Body of pancreas (tissue), 4 donors: Measurements from ENCODE around the gene IMPG2. TPM values are rescaled to one million over a fixed set of nuclear protein-coding genes. Genes with fewer than 3 reads are reported as not detected.

Source experiments
- ATAC-seq: fragments of 150-250 bp; one replicate; pipeline ENCODE4 v1.9.1; 2016
- DNase-seq, 4 donors: peaks; one replicate each; pipeline ENCODE4 v3.0.0-alpha.2; 2019
- H3K27ac ChIP-seq, 4 donors: fragments of 200-600 bp; sonication (generic); 1 replicate in 3 of 4; 2 replicates in 1 of 4; pipeline versions ENCODE4 v1.5.1 to v1.6.1; 2016 to 2019; ENCODE audit warnings: mild to moderate bottlenecking in 1 of 4, mixed read lengths in 1 of 4, moderate library complexity in 1 of 4
- H3K27me3 ChIP-seq, 2 donors: fragments of 200-600 bp; sonication (generic); one replicate each; pipeline ENCODE4 v1.6.0; 2016; ENCODE audit warnings: mild to moderate bottlenecking in 1 of 2
- H3K36me3 ChIP-seq, 2 donors: fragments of 200-600 bp; sonication (generic); replicated peaks in 1 of 2; 2 replicates each; pipeline ENCODE4 v1.5.1; 2016; ENCODE audit warnings: low read depth in 2 of 2; ENCODE audit not compliant: insufficient read depth in 1 of 2
- H3K4me1 ChIP-seq: fragments of 200-600 bp; sonication (generic); one replicate; pipeline ENCODE4 v1.6.0; 2016
- H3K4me3 ChIP-seq, 2 donors: fragments of 200-600 bp; sonication (generic); 1 replicate in 1 of 2; 2 replicates in 1 of 2; pipeline ENCODE4 v1.5.1; 2016 to 2019
- H3K9me3 ChIP-seq, 3 donors: fragments of 200-600 bp; sonication (generic); 1 replicate in 2 of 3; 2 replicates in 1 of 3; pipeline ENCODE4 v1.5.1; 2016
- CTCF ChIP-seq, 7 experiments: fragments of 450-650 bp in 4 of 7; fragments of 200-600 bp in 3 of 7; sonication (generic) in 3 of 7; IDR thresholded peaks; one replicate each; pipeline ENCODE4 v1.5.1; 2016 to 2019; ENCODE audit warnings: antibody characterized with exemption in 7 of 7
- POLR2A ChIP-seq, 3 donors: fragments of 450-650 bp; IDR thresholded peaks; one replicate each; pipeline ENCODE4 v1.6.1; 2016; ENCODE audit warnings: antibody characterized with exemption in 3 of 3, mild to moderate bottlenecking in 2 of 3
- WGBS, 2 donors: methylation state at CpG; one replicate each; pipeline ENCODE4 v1.1.5; 2017; 5-methylcytosine and 5-hydroxymethylcytosine counted together
- intact Hi-C: fragments of 100-400 bp; cut with DNase I; formaldehyde crosslinking; loops from one replicate; pipeline ENCODE4 v1.15.1; 2023
- total RNA-seq, 2 donors: library from RNA; depleted of rRNA; stranded (reverse); fragments of >200 nt; gene quantifications; one replicate each; pipeline ENCODE4 v1.1.0, GENCODE V29; 2016

Gene IMPG2
- total RNA-seq, 2 donors from 2014 or later, result 0.26 to 0.33 TPM

DNA sequence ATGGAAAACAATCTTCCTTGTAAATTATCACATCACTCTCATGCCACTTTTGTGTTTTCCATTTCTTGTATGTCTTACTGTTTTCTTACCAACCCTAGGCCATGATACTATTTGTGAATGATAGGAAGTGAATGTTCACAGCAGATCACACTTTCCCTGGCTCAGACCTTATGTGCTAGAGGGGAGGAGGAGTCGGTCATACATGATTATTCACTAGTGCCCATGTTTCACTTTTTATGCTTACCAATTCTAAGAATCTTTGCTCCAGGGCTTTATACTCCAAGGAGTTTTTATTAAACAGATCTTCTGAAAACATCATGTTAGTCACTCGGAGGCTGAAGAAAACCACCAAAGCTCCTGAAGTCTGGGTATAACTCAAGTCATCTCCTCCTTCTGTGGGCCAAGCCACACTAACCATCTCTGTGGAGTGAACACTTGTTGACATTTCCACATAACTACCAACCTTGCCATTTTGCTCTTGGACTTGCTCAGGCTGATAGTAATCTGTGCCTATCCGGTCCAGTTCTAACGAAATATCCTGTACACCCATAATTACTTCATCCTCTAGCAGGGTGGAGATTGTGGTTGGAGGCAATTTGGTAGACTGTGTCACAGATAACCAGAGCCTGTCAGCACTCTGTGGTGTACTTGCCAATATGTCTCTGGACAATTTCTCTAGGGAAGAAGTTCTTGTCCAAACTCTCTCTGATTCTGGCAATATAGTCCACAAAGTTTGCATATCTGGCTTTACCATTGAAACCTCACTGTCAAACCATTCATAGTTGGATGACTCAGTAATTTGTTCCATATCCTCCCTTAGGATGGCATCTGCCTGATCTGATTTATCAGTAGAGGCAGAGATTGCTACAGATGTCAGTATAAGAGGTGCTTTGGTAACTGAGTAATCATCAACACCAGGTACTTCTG lies 76.8 kb downstream of the IMPG2 start:
- H3K4me3 ChIP-seq, result no peak overlapping the region
- H3K27me3 ChIP-seq, result no peaks in the 10 kb centered on the region
- 75 to 78% methylated on average over 4 of the region's 4 CpGs for WGBS, 2 donors
- TF ChIP-seq POLR2A (IDR thresholded peaks at IDR 0.05), result no peak
- no peak for TF ChIP-seq CTCF (IDR thresholded peaks at IDR 0.05)
- no peaks in the 10 kb centered on the region for H3K9me3 ChIP-seq
- DNase-seq, result no peak
- ATAC-seq, result no peak
- intact Hi-C loops, result no loop called here
- no peak overlapping the region for H3K27ac ChIP-seq
- H3K36me3 ChIP-seq, result no peaks in the 10 kb centered on the region
- no peaks in the 10 kb centered on the region for H3K4me1 ChIP-seq

DNA sequence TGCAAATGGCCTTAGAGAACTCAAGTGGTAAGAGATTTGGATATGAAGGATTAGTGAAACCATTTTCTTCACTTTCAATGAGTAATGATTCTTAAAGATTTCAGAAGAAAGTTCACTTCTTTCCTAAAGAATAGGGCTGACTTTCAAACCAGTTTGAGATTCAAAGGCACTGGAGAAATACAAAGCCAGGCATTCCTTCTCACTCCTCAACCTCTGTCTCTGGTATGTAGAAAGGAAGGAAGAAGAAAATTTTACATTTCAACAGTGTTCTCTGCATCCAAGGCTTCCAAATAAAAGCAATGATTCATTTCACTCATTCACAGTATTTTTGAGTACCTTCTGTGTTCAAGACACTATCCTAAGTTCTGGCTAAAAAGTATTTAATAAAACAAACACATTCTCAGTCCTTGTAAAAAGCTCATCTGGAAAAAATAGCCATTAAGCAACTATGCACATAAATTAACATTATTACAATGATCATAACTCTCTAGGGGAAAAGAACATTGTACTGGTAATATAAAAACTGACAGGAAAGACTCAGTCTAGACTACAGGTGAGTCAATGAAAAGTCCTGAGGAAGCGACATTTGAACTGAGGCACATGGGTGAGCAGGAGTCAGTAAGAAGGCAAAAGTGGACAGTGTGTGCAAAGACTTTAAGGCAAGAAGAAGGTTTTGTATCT lies 79.5 kb downstream of the IMPG2 start:
- no peaks in the 10 kb centered on the region for H3K36me3 ChIP-seq
- no peak for TF ChIP-seq POLR2A (IDR thresholded peaks at IDR 0.05)
- TF ChIP-seq CTCF (IDR thresholded peaks at IDR 0.05), result no peak
- no peak for DNase-seq
- no peaks in the 10 kb centered on the region for H3K27me3 ChIP-seq
- no peak for ATAC-seq
- H3K9me3 ChIP-seq, result no peaks in the 10 kb centered on the region
- H3K4me3 ChIP-seq, result no peak overlapping the region
- no peaks in the 10 kb centered on the region for H3K4me1 ChIP-seq
- intact Hi-C loops, result no loop called here
- WGBS, 2 donors, result 95 to 100% methylated on average over 1 of the region's 1 CpG
- H3K27ac ChIP-seq, result no peak overlapping the region

DNA sequence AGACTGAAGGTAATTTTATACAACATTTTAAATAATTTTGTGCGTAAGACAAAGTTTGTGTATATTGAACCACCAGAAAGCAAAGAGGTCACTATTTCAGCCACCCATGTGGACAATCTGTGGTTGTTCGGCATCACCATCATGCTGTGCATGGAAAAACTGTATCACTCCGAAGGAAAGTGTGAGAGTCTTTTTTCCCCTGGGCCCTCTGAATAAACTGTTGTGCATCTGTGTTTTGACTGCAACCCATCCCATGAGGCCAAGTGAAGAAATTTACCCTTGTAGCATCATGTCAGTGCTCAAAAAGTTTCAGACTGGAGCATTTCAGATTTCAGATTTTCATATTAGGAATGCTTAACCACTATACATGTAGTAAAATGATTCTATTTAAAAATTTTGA lies 85.3 kb downstream of the IMPG2 start:
- no peak overlapping the region for H3K4me3 ChIP-seq
- DNase-seq (no peak), ATAC-seq (no peak)
- intact Hi-C loops, result no loop called here
- H3K9me3 ChIP-seq, result no peaks in the 10 kb centered on the region
- no peaks in the 10 kb centered on the region for H3K36me3 ChIP-seq
- 80 to 85% methylated on average over 3 of the region's 3 CpGs for WGBS, 2 donors
- H3K27ac ChIP-seq, result no peak overlapping the region
- TF ChIP-seq CTCF (IDR thresholded peaks at IDR 0.05) (no peak), POLR2A (IDR thresholded peaks at IDR 0.05) (no peak)
- H3K27me3 ChIP-seq, result no peaks in the 10 kb centered on the region
- H3K4me1 ChIP-seq, result no peaks in the 10 kb centered on the region

DNA sequence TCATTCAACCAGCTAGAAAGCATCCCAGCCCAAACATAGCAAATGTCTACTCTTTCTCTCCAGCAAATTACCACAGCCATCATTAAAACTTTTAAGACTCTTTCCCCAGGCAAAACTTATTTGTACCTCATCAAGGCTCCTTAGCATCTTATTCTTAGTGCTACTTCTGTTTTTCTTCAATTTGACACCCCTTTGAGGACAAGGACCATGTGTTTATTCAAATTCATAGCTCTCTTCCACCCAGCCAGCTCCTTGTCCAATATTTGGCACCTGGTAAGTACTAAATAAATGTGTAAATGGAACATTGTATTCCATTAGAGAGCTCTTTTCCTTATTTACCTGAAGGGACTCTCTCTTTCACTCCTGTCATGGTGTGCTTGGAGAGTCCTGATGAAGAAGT lies 89.8 kb downstream of the IMPG2 start:
- no peaks in the 10 kb centered on the region for H3K27me3 ChIP-seq
- no peaks in the 10 kb centered on the region for H3K9me3 ChIP-seq
- H3K4me1 ChIP-seq, result no peaks in the 10 kb centered on the region
- no peak for TF ChIP-seq POLR2A (IDR thresholded peaks at IDR 0.05)
- ATAC-seq (no peak), DNase-seq (no peak)
- no peak overlapping the region for H3K27ac ChIP-seq
- no peak overlapping the region for H3K4me3 ChIP-seq
- intact Hi-C loops, result no loop called here
- H3K36me3 ChIP-seq, result no peaks in the 10 kb centered on the region

GRCh38 chr3:101229681-101230080 lies 90.7 kb downstream of the IMPG2 start:
- TF ChIP-seq CTCF (IDR thresholded peaks at IDR 0.05) (peak in 1 of 7 experiments; percentile 9), POLR2A (IDR thresholded peaks at IDR 0.05) (no peak)
- Histone ChIP-seq H3K27me3 (no peaks in the 10 kb centered on the region), H3K4me3 (no peak overlapping the region), H3K9me3 (no peaks in the 10 kb centered on the region), H3K4me1 (no peaks in the 10 kb centered on the region), H3K27ac (no peak overlapping the region), H3K36me3 (no peaks in the 10 kb centered on the region)
- WGBS, 2 donors, result 48 to 50% methylated on average over 4 of the region's 4 CpGs
- ATAC-seq, result no peak
- DNase-seq, result no peak
- intact Hi-C loops, result no loop called here
